HG03460 (cell line): ENCODE measurements around the gene HSD17B3.
"Not testable (repeated sequence)": the region's sequence is repeated elsewhere in the genome, so short reads cannot be mapped to it uniquely, and the experiment has no call there.

Experiments
- ATAC-seq: cut with Tn5 transposase; IDR thresholded peaks from one replicate; pipeline ENCODE4 v1.9.1; 2021; ENCODE audit not compliant: unreplicated experiment

Gene HSD17B3

GRCh38 chr9:96201140-96201539, 100.8 kb downstream of the HSD17B3 start:
- ATAC-seq = no peak

- no peak for ATAC-seq
Observed at GRCh38 chr9:96199006-96199405, 103.0 kb downstream of the HSD17B3 start.

GRCh38 chr9:96195541-96195940, 106.4 kb downstream of the HSD17B3 start:
- ATAC-seq = no peak

GRCh38 chr9:96193236-96193755, 108.7 kb downstream of the HSD17B3 start:
- ATAC-seq = no peak

- ATAC-seq = no peak
Observed at GRCh38 chr9:96192710-96193109, 109.3 kb downstream of the HSD17B3 start.

GRCh38 chr9:96189995-96190394, 112.0 kb downstream of the HSD17B3 start:
- no peak for ATAC-seq

- ATAC-seq = not testable (repeated sequence)
Observed at GRCh38 chr9:96189581-96189980, 112.4 kb downstream of the HSD17B3 start.

GRCh38 chr9:96188571-96188970, 113.4 kb downstream of the HSD17B3 start:
- ATAC-seq = no peak

GRCh38 chr9:96187151-96187555, 114.8 kb downstream of the HSD17B3 start:
- no peak for ATAC-seq

GRCh38 chr9:96186591-96187011, 115.4 kb downstream of the HSD17B3 start:
- no peak for ATAC-seq

- no peak for ATAC-seq
Observed at GRCh38 chr9:96185518-96186156, 116.3 kb downstream of the HSD17B3 start.
